ENCODE results near the gene DMXL2. TPM values are rescaled to one million over a fixed set of nuclear protein-coding genes. Genes with fewer than 3 reads are reported as not detected.

The DMXL2 gene
- total and polyA plus RNA-seq, 9 of the 15 experiments (the other 6 are each of a cell fraction or from before 2014, with no cell fraction given) = 9.3 to 57.7 (median 30.7) TPM

GRCh38 chr15:51647128-51647562, 24.6 kb upstream of the DMXL2 start (continued):
- TF ChIP-seq ZMIZ1 (IDR thresholded peaks at IDR 0.05; ENCODE audit: low read depth in 2 of 2, low read length in 2 of 2) = peak in 1 of 2 experiments; percentile 88; a peak in 2 of 4 replicates
- TF ChIP-seq POLR3A (IDR thresholded peaks at IDR 0.05; ENCODE audit: borderline replicate concordance, extremely low read depth, insufficient read depth, insufficient read length) = no peak
- no peak for TF ChIP-seq NFATC3 (IDR thresholded peaks at IDR 0.05)
- no peak for TF ChIP-seq JUNB (CRISPR knock-in tag; conservative IDR thresholded peaks at IDR 0.05)
- TF ChIP-seq ZKSCAN1 (IDR thresholded peaks at IDR 0.05; ENCODE audit: low read depth, low read length) = peak; percentile 40; the same call in 1 of the 2 replicates
- no peak for TF ChIP-seq HNRNPH1 (optimal IDR thresholded peaks at IDR 0.05; ENCODE audit: low read depth, low read length)
- no peak for TF ChIP-seq ZFPM2 (CRISPR knock-in tag; IDR thresholded peaks at IDR 0.05)
- no peak for TF ChIP-seq XRCC5 (IDR thresholded peaks at IDR 0.05; ENCODE audit: low read depth, low read length)
- TF ChIP-seq ZNF609 (CRISPR knock-in tag; IDR thresholded peaks at IDR 0.05; ENCODE audit: borderline replicate concordance) = no peak
- TF ChIP-seq ESRRB (CRISPR knock-in tag; IDR thresholded peaks at IDR 0.05; ENCODE audit: borderline replicate concordance) = no peak
- TF ChIP-seq SPI1 (IDR thresholded peaks at IDR 0.05; ENCODE audit: borderline replicate concordance, low read depth, low read length) = peak; percentile 69; the same call in 1 of the 2 replicates
- TF ChIP-seq STAT5B (CRISPR knock-in tag; IDR thresholded peaks at IDR 0.05) = no peak
- no peak; the same call in 1 of the 2 replicates for TF ChIP-seq ZFX (CRISPR knock-in tag; IDR thresholded peaks at IDR 0.05)
- TF ChIP-seq TBP (optimal IDR thresholded peaks at IDR 0.05; ENCODE audit: low read depth, low read length) = no peak
- TF ChIP-seq CEBPB (tag; IDR thresholded peaks at IDR 0.05) = no peak
- TF ChIP-seq NFE2 (IDR thresholded peaks at IDR 0.05; ENCODE audit: low read depth) = peak; percentile 93
- TF ChIP-seq NFXL1 (CRISPR knock-in tag; IDR thresholded peaks at IDR 0.05) = no peak
- no peak for TF ChIP-seq ZNF707 (CRISPR knock-in tag; conservative IDR thresholded peaks at IDR 0.05)
- TF ChIP-seq, protein P1, sequence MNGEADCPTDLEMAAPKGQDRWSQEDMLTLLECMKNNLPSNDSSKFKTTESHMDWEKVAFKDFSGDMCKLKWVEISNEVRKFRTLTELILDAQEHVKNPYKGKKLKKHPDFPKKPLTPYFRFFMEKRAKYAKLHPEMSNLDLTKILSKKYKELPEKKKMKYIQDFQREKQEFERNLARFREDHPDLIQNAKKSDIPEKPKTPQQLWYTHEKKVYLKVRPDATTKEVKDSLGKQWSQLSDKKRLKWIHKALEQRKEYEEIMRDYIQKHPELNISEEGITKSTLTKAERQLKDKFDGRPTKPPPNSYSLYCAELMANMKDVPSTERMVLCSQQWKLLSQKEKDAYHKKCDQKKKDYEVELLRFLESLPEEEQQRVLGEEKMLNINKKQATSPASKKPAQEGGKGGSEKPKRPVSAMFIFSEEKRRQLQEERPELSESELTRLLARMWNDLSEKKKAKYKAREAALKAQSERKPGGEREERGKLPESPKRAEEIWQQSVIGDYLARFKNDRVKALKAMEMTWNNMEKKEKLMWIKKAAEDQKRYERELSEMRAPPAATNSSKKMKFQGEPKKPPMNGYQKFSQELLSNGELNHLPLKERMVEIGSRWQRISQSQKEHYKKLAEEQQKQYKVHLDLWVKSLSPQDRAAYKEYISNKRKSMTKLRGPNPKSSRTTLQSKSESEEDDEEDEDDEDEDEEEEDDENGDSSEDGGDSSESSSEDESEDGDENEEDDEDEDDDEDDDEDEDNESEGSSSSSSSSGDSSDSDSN (IDR thresholded peaks at IDR 0.05; ENCODE audit: borderline replicate concordance in 1 of 2, low read depth in 2 of 2, low read length in 2 of 2) = no peak
